ENCODE data around the gene NRG2. TPM values are rescaled to one million over a fixed set of nuclear protein-coding genes. Genes with fewer than 3 reads are reported as not detected.

Gene NRG2
- total RNA-seq, 2 experiments from 2014 or later = 0.08 to 0.17 TPM

GRCh38 chr5:139997276-139997675, 45.8 kb downstream of the NRG2 start:
- Mint-ChIP-seq H3K27ac (no peak overlapping the region), H3K27me3 (peaks cover 63% of the 10 kb centered on the region), H3K36me3 (ENCODE audit: low read depth) (no peaks in the 10 kb centered on the region), H3K4me3 (no peak overlapping the region), H3K4me1 (ENCODE audit: low read depth) (no peaks in the 10 kb centered on the region), H3K9me3 (no peaks in the 10 kb centered on the region)
- ChIA-PET POLR2A (no interaction called here), CTCF (no interaction called here)
- ATAC-seq (ENCODE audit: poor library complexity) (no peak), DNase-seq (no peak)
- no peak for TF ChIP-seq CTCF (IDR thresholded peaks at IDR 0.05)
- Histone ChIP-seq H3K27me3 (ENCODE audit: control insufficient read depth in 1 of 2, insufficient read depth in 2 of 2, low read length in 2 of 2) (peaks cover 19 to 23% of the 10 kb centered on the region in 2 experiments), H3K27ac (ENCODE audit: low read depth in 1 of 2, low read length in 2 of 2) (no peak overlapping the region), H3K4me3 (ENCODE audit: low read length) (no peak overlapping the region), H3K36me3 (ENCODE audit: insufficient read depth, low read length) (no peaks in the 10 kb centered on the region), H3K9me3 (ENCODE audit: control insufficient read depth in 1 of 2, insufficient read depth in 1 of 2, low read length in 2 of 2) (no peaks in the 10 kb centered on the region), H3K4me1 (ENCODE audit: insufficient read depth, low read length) (no peaks in the 10 kb centered on the region)
- intact Hi-C loops (cut with DNase I, micrococcal nuclease) = no loop called here

GRCh38 chr5:139995929-139996328, 47.2 kb downstream of the NRG2 start:
- Mint-ChIP-seq H3K4me1 (ENCODE audit: low read depth) (no peaks in the 10 kb centered on the region), H3K27ac (no peak overlapping the region), H3K4me3 (no peak overlapping the region), H3K36me3 (ENCODE audit: low read depth) (no peaks in the 10 kb centered on the region), H3K9me3 (no peaks in the 10 kb centered on the region), H3K27me3 (peaks cover 65% of the 10 kb centered on the region)
- no peak for TF ChIP-seq CTCF (IDR thresholded peaks at IDR 0.05)
- Histone ChIP-seq H3K27me3 (ENCODE audit: control insufficient read depth in 1 of 2, insufficient read depth in 2 of 2, low read length in 2 of 2) (peaks cover 16 to 17% of the 10 kb centered on the region in 2 experiments), H3K4me3 (ENCODE audit: low read length) (no peak overlapping the region), H3K27ac (ENCODE audit: low read depth in 1 of 2, low read length in 2 of 2) (no peak overlapping the region), H3K4me1 (ENCODE audit: insufficient read depth, low read length) (no peaks in the 10 kb centered on the region), H3K36me3 (ENCODE audit: insufficient read depth, low read length) (no peaks in the 10 kb centered on the region), H3K9me3 (ENCODE audit: control insufficient read depth in 1 of 2, insufficient read depth in 1 of 2, low read length in 2 of 2) (no peaks in the 10 kb centered on the region)
- ATAC-seq (ENCODE audit: poor library complexity) (no peak), DNase-seq (no peak)
- POLR2A ChIA-PET = no interaction called here
- intact Hi-C loops (cut with DNase I, micrococcal nuclease) = no loop called here
- CTCF ChIA-PET = interaction anchor here (0.6 kb wide), 2 partner anchors 24 to 433 kb away, joined by 3 read pairs; no protein-coding TSS in a partner anchor

- intact Hi-C loops (cut with DNase I, micrococcal nuclease) = no loop called here
- Histone ChIP-seq H3K9me3 (ENCODE audit: control insufficient read depth in 1 of 2, insufficient read depth in 1 of 2, low read length in 2 of 2) (no peaks in the 10 kb centered on the region), H3K27me3 (ENCODE audit: control insufficient read depth in 1 of 2, insufficient read depth in 2 of 2, low read length in 2 of 2) (peaks cover 8% of the 10 kb centered on the region in 2 experiments), H3K27ac (ENCODE audit: low read depth in 1 of 2, low read length in 2 of 2) (no peak overlapping the region), H3K36me3 (ENCODE audit: insufficient read depth, low read length) (no peaks in the 10 kb centered on the region), H3K4me3 (ENCODE audit: low read length) (no peak overlapping the region), H3K4me1 (ENCODE audit: insufficient read depth, low read length) (no peaks in the 10 kb centered on the region)
- ChIA-PET POLR2A (no interaction called here), CTCF (no interaction called here)
- ATAC-seq (ENCODE audit: poor library complexity) = no peak
- H3K4me1 Mint-ChIP-seq (ENCODE audit: low read depth) = no peaks in the 10 kb centered on the region
- H3K9me3 Mint-ChIP-seq = no peaks in the 10 kb centered on the region
- H3K36me3 Mint-ChIP-seq (ENCODE audit: low read depth) = no peaks in the 10 kb centered on the region
- no peak for TF ChIP-seq CTCF (IDR thresholded peaks at IDR 0.05)
- peaks cover 51% of the 10 kb centered on the region for H3K27me3 Mint-ChIP-seq
- H3K27ac Mint-ChIP-seq = no peak overlapping the region
- no peak overlapping the region for H3K4me3 Mint-ChIP-seq
- DNase-seq = no peak
These were observed 48.9 kb downstream of the NRG2 start for GRCh38 chr5:139994234-139994633.
